GM12874 (cell line): Measurements from ENCODE around the gene DLG2.

Source experiments
- CTCF ChIP-seq: IDR thresholded peaks from 2 replicates; pipeline ENCODE4 v1.5.1; 2011; ENCODE audit warnings: low read depth, mild to moderate bottlenecking, control low read depth, low read length, moderate library complexity; ENCODE audit not compliant: insufficient read depth

Gene DLG2

GRCh38 chr11:84452211-84452610 lies 1174.9 kb downstream of the DLG2 start:
- no peak for TF ChIP-seq CTCF

- TF ChIP-seq CTCF, result no peak
Measured at GRCh38 chr11:84438565-84438964, 1188.6 kb downstream of the DLG2 start.

- TF ChIP-seq CTCF, result no peak
Measured at GRCh38 chr11:84437071-84437980, 1189.8 kb downstream of the DLG2 start.

GRCh38 chr11:84430661-84431060 lies 1196.5 kb downstream of the DLG2 start:
- no peak for TF ChIP-seq CTCF

GRCh38 chr11:84425673-84426072 lies 1201.5 kb downstream of the DLG2 start:
- TF ChIP-seq CTCF, result no peak

GRCh38 chr11:84420271-84420670 lies 1206.9 kb downstream of the DLG2 start:
- TF ChIP-seq CTCF, result no peak

GRCh38 chr11:84419616-84420015 lies 1207.5 kb downstream of the DLG2 start:
- no peak for TF ChIP-seq CTCF
